ENCODE measurements around the gene AXL.

The AXL gene

DNA sequence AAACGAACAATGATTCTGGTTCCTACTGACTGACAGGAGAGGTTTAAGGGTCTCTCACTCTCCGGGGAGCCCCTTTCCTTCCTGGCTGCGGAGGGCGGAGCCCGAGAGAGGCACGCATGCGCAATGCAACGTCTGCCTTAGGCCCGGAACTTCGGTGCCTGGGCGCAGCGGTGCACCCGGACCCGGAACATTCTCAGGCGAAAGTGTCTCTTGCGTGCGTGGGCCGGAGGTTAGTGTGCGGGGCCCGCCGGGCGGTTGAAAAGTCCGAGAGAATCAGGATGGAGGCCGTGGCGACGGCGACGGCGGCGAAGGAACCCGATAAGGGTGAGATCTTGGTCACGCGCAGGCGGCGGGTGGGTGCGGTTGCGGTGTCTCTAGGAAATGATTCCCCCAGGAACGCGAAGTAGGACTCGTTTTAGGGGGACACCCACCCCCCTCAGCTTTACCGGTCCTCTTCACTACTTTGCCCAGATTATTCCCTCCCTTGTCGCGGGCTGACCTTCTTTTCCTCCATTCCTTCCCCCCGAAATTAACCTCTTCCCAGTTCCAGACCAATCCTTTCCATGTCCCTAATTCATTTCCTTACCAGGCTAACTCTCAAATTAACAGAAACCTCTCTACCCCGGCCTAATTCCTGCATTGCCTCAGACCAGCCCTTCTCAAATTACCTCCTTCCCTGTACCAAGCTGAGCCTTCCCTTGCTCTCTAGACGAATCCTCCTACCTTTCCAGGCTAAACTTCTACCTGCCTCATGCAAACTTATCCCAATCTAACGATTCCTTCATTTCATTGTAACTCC, 91.2 kb downstream of the AXL start, which contains the start of gene CCDC97:
CCDC97 (plus strand) TSS at position 140 of the 799 bp plus-strand sequence; CDS start at position 279, 139 bp downstream.
- DNase-seq: peak; percentile 71 to 79

- no peak for DNase-seq
Observed at GRCh38 chr19:41311072-41311471, 92.0 kb downstream of the AXL start.
